Thyroid gland (tissue), 4 donors: Measurements from ENCODE around the gene CCDC154.

Experiments used
- POLR2A ChIP-seq, 2 donors: fragments of 450-650 bp; IDR thresholded peaks; one replicate each; pipeline ENCODE4 v1.6.1; 2017; ENCODE audit warnings: antibody characterized with exemption in 2 of 2, mild to moderate bottlenecking in 2 of 2, moderate library complexity in 1 of 2
- TF ChIP-seq, protein P1 (sequence below), 6 experiments: fragments of 200-600 bp in 3 of 6; fragments of 450-650 bp in 3 of 6; sonication (generic) in 3 of 6; IDR thresholded peaks; one replicate each; pipeline ENCODE4 v1.5.1; 2016 to 2019; ENCODE audit warnings: antibody characterized with exemption in 6 of 6, mild to moderate bottlenecking in 2 of 6, inconsistent platforms in 1 of 6, moderate library complexity in 1 of 6

GRCh38 chr16:1489077-1489476, 44.7 kb upstream of the CCDC154 start:
- TF ChIP-seq POLR2A (IDR thresholded peaks at IDR 0.05) = no peak
- TF ChIP-seq, protein P1, sequence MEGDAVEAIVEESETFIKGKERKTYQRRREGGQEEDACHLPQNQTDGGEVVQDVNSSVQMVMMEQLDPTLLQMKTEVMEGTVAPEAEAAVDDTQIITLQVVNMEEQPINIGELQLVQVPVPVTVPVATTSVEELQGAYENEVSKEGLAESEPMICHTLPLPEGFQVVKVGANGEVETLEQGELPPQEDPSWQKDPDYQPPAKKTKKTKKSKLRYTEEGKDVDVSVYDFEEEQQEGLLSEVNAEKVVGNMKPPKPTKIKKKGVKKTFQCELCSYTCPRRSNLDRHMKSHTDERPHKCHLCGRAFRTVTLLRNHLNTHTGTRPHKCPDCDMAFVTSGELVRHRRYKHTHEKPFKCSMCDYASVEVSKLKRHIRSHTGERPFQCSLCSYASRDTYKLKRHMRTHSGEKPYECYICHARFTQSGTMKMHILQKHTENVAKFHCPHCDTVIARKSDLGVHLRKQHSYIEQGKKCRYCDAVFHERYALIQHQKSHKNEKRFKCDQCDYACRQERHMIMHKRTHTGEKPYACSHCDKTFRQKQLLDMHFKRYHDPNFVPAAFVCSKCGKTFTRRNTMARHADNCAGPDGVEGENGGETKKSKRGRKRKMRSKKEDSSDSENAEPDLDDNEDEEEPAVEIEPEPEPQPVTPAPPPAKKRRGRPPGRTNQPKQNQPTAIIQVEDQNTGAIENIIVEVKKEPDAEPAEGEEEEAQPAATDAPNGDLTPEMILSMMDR (IDR thresholded peaks at IDR 0.05) = no peak
